IgD-negative memory B cell (primary cell): ENCODE results near the gene ATAD3B. TPM values are rescaled to one million over a fixed set of nuclear protein-coding genes. Genes with fewer than 3 reads are reported as not detected.
"Not testable (repeated sequence)": the region's sequence is repeated elsewhere in the genome, so short reads cannot be mapped to it uniquely, and the experiment has no call there.

ENCODE experiments used
- H3K27ac Mint-ChIP-seq, 3 donors: one replicate each; pipeline ENCODE4 v1.8.0; 2020 to 2022; ENCODE audit warnings: mild to moderate bottlenecking in 3 of 3, mixed read lengths in 3 of 3, moderate library complexity in 1 of 3
- H3K27me3 Mint-ChIP-seq: one replicate; pipeline ENCODE4 v1.8.0; 2021; ENCODE audit warnings: mixed read lengths
- H3K36me3 Mint-ChIP-seq: one replicate; pipeline ENCODE4 v1.8.0; 2020; ENCODE audit warnings: mild to moderate bottlenecking, mixed read lengths
- H3K4me1 Mint-ChIP-seq, 3 donors: one replicate each; pipeline ENCODE4 v1.8.0; 2020 to 2022; ENCODE audit warnings: mixed read lengths in 3 of 3, mild to moderate bottlenecking in 1 of 3
- H3K4me3 Mint-ChIP-seq, 4 donors: one replicate each; pipeline ENCODE4 v1.8.0; 2020 to 2022; ENCODE audit warnings: mild to moderate bottlenecking in 4 of 4, mixed read lengths in 4 of 4, moderate library complexity in 3 of 4
- H3K9me3 Mint-ChIP-seq, 3 donors: one replicate each; pipeline ENCODE4 v1.8.0; 2020 to 2021; ENCODE audit warnings: mixed read lengths in 3 of 3, mild to moderate bottlenecking in 1 of 3
- polyA plus RNA-seq: library from polyadenylated mRNA; unstranded; fragments of 300-500 nt; fragmentation: Illumina TruSeq; gene quantifications from one replicate; pipeline ENCODE4 v1.2.3, GENCODE V29; 2021

Gene ATAD3B
- 10.8 TPM for polyA plus RNA-seq

DNA sequence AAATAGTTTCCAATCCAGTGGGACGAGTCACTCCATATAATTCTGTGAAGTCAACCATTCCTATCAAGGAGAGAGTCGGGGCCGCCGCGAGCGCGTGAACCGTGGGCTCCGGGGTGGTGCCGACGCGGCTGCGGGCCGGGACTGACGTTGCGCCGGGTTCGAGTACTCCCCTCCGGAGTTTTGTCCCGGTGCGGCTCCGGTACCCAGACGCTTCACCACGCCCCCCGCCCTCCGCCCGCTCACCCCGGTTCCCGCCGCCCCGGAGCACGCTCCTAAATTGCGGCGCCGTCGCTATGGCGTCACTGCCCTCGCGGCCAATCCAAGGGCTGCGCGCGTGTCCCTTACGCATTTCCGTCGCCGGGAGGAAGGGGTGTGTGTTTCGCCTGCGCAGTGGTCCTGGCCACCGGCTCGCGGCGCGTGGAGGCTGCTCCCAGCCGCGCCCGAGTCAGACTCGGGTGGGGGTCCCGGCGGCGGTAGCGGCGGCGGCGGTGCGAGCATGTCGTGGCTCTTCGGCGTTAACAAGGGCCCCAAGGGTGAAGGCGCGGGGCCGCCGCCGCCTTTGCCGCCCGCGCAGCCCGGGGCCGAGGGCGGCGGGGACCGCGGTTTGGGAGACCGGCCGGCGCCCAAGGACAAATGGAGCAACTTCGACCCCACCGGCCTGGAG lies at the start of gene ATAD3B:
TSS of gene ATAD3B (plus strand) at position 377 of the 664 bp plus-strand sequence. CDS start at position 497, 120 bp downstream.
- H3K27me3 Mint-ChIP-seq: peaks cover 3% of the 10 kb centered on the region
- no peaks in the 10 kb centered on the region for H3K36me3 Mint-ChIP-seq
- H3K4me3 Mint-ChIP-seq: peak within 1 kb of the TSS; percentile 87 to 96 (median 92)
- peak within 1 kb of the TSS; percentile 78 to 94 (median 92) for H3K27ac Mint-ChIP-seq
- H3K9me3 Mint-ChIP-seq: no peaks in the 10 kb centered on the region
- peaks cover 6 to 15% (median 13%) of the 10 kb centered on the region in 3 donors for H3K4me1 Mint-ChIP-seq

GRCh38 chr1:1421907-1422464 lies 49.6 kb upstream of the ATAD3B start:
- Mint-ChIP-seq H3K27ac (no peak overlapping the region), H3K4me1 (peaks cover 3 to 4% (median 4%) of the 10 kb centered on the region in 3 donors), H3K4me3 (no peak overlapping the region), H3K36me3 (peaks cover 1% of the 10 kb centered on the region), H3K9me3 (no peaks in the 10 kb centered on the region), H3K27me3 (peaks cover 23% of the 10 kb centered on the region)

GRCh38 chr1:1422465-1423244 lies 48.9 kb upstream of the ATAD3B start:
- peaks cover 3 to 4% (median 4%) of the 10 kb centered on the region in 3 donors for H3K4me1 Mint-ChIP-seq
- H3K9me3 Mint-ChIP-seq: no peaks in the 10 kb centered on the region
- peak overlapping the region in 1 of 3 donors; percentile 39 for H3K27ac Mint-ChIP-seq
- peaks cover 23% of the 10 kb centered on the region for H3K27me3 Mint-ChIP-seq
- H3K4me3 Mint-ChIP-seq: no peak overlapping the region
- peaks cover 1% of the 10 kb centered on the region for H3K36me3 Mint-ChIP-seq

DNA sequence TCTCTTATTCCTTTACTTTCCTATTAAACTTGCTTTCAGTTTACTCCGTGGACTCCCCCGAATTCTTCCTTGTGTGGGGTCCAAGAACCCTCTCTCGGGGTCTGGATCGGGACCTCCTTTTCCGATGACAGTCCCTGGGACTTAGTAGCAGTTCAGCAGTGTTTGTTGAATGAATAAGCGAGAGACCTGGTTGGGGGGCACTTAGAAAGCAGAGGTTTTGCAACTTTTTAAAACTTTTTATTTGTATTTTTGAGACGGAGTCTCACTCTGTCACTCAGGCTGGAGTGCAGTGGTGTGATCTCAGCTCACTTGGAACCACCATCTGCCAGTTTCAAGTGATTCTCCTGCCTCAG lies 48.3 kb upstream of the ATAD3B start:
- no peak overlapping the region for H3K4me3 Mint-ChIP-seq
- H3K36me3 Mint-ChIP-seq: peaks cover 1% of the 10 kb centered on the region
- peak overlapping the region in 1 of 3 donors; percentile 39 for H3K27ac Mint-ChIP-seq
- peaks cover 23% of the 10 kb centered on the region for H3K27me3 Mint-ChIP-seq
- peaks cover 2 to 4% (median 3%) of the 10 kb centered on the region in 3 donors for H3K4me1 Mint-ChIP-seq
- no peaks in the 10 kb centered on the region for H3K9me3 Mint-ChIP-seq

DNA sequence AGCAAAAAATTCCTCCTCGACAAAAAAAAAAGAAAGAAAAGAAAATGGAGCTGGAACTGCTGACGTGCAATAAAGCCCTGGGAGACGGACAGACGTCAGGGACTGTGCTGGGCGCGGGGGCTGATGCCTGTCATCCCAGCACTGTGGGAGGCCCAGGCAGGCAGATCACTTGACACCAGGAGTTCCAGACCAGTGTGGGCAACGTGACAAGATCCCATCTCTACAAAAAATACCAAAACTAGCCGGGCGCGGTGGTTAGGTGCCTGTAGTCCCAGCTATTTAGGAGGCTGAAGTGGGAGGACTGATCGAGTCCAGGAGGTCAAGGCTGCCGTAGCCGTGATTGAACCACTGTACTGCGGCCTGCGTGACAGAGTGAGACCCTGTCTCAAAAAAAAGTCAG lies 46.9 kb upstream of the ATAD3B start:
- Mint-ChIP-seq H3K36me3 (no peaks in the 10 kb centered on the region), H3K27ac (peak overlapping the region in 1 of 3 donors; percentile 73), H3K9me3 (no peaks in the 10 kb centered on the region), H3K27me3 (peaks cover 29% of the 10 kb centered on the region), H3K4me1 (peaks cover 1 to 4% (median 2%) of the 10 kb centered on the region in 3 donors), H3K4me3 (no peak overlapping the region)

DNA sequence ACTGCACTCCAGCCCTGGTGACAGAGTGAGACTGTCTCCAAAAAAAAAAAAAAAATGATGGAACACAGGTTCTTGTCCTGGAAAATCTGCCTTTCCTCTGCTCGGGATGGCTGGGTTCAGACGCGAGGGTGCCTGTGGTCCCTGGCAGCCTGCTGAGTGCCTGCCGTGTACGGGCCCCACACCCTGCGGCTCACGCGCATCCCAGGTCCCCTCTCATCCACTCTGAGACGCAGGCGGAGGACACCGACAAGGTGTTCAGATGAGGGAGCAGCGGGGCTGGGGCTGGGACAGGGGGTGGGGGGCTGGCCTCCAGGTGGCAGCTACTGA lies 46.2 kb upstream of the ATAD3B start:
- H3K4me1 Mint-ChIP-seq: peaks cover 1 to 4% (median 2%) of the 10 kb centered on the region in 3 donors
- no peak overlapping the region for H3K4me3 Mint-ChIP-seq
- peaks cover 29% of the 10 kb centered on the region for H3K27me3 Mint-ChIP-seq
- H3K9me3 Mint-ChIP-seq: no peaks in the 10 kb centered on the region
- no peaks in the 10 kb centered on the region for H3K36me3 Mint-ChIP-seq
- no peak overlapping the region for H3K27ac Mint-ChIP-seq

- H3K9me3 Mint-ChIP-seq: no peaks in the 10 kb centered on the region
- H3K4me3 Mint-ChIP-seq: no peak overlapping the region
- no peaks in the 10 kb centered on the region for H3K36me3 Mint-ChIP-seq
- peak overlapping the region in 1 of 3 donors; percentile 64 for H3K27ac Mint-ChIP-seq
- peaks cover 29% of the 10 kb centered on the region for H3K27me3 Mint-ChIP-seq
- peaks cover 1 to 4% (median 2%) of the 10 kb centered on the region in 3 donors for H3K4me1 Mint-ChIP-seq
Measured at GRCh38 chr1:1425753-1426495, 45.6 kb upstream of the ATAD3B start.

GRCh38 chr1:1426496-1427105 lies 45.0 kb upstream of the ATAD3B start:
- Mint-ChIP-seq H3K27me3 (peaks cover 29% of the 10 kb centered on the region), H3K9me3 (no peaks in the 10 kb centered on the region), H3K27ac (no peak overlapping the region), H3K4me1 (peaks cover 1 to 4% (median 2%) of the 10 kb centered on the region in 3 donors), H3K4me3 (no peak overlapping the region), H3K36me3 (no peaks in the 10 kb centered on the region)

GRCh38 chr1:1427106-1427819 lies 44.3 kb upstream of the ATAD3B start:
- H3K4me3 Mint-ChIP-seq: no peak overlapping the region

DNA sequence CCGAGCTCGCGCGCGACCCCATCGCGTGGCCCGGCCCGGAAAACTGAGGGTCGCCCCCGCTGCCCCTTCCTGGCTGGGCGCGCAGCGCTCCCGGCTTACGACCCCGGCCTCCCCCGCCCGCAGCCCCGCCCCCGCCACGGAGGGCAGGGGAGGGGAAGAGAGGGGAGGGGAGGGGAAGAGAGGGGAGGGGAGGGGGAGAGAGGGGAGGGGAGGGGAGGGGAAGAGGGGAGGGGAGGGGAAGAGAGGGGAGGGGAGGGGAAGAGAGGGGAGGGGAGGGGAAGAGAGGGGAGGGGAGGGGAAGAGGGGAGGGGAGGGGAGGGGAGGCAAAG lies 43.8 kb upstream of the ATAD3B start:
- H3K36me3 Mint-ChIP-seq: no peaks in the 10 kb centered on the region
- no peak overlapping the region for H3K4me3 Mint-ChIP-seq
- peaks cover 27% of the 10 kb centered on the region for H3K27me3 Mint-ChIP-seq
- no peak overlapping the region for H3K27ac Mint-ChIP-seq
- H3K4me1 Mint-ChIP-seq: peaks cover under 1 to 2% (median 1%) of the 10 kb centered on the region in 3 donors
- H3K9me3 Mint-ChIP-seq: no peaks in the 10 kb centered on the region

More at GRCh38 chr1:1427106-1427819, 44.3 kb upstream of the ATAD3B start:
- H3K27me3 Mint-ChIP-seq: peaks cover 29% of the 10 kb centered on the region
- peaks cover 1 to 4% (median 2%) of the 10 kb centered on the region in 3 donors for H3K4me1 Mint-ChIP-seq
- H3K9me3 Mint-ChIP-seq: no peaks in the 10 kb centered on the region
- H3K36me3 Mint-ChIP-seq: no peaks in the 10 kb centered on the region
- no peak overlapping the region for H3K27ac Mint-ChIP-seq

DNA sequence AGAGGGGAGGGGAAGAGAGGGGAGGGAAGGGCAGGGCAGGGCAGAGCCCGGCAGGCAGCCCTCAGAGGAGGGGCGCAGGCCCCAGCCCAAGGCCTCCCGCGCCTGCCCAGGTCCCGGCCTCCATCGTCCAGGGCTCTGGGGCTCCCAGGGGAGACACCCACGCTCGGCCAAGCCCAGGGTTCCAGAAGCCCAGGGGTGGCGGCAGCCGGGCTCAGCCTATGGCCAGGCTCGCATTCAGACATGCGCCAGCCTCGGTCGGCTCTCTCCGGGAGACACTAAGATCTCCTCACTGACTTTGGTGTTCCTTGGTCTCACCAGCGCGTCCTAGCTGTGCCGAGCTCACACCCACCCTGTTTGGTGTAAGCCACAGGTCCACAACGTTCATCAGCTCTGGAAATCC lies 43.4 kb upstream of the ATAD3B start:
- H3K9me3 Mint-ChIP-seq: no peaks in the 10 kb centered on the region
- no peaks in the 10 kb centered on the region for H3K36me3 Mint-ChIP-seq
- peaks cover 0 to 1% (median 0%) of the 10 kb centered on the region in 3 donors for H3K4me1 Mint-ChIP-seq
- H3K27ac Mint-ChIP-seq: no peak overlapping the region
- H3K4me3 Mint-ChIP-seq: no peak overlapping the region
- peaks cover 23% of the 10 kb centered on the region for H3K27me3 Mint-ChIP-seq

DNA sequence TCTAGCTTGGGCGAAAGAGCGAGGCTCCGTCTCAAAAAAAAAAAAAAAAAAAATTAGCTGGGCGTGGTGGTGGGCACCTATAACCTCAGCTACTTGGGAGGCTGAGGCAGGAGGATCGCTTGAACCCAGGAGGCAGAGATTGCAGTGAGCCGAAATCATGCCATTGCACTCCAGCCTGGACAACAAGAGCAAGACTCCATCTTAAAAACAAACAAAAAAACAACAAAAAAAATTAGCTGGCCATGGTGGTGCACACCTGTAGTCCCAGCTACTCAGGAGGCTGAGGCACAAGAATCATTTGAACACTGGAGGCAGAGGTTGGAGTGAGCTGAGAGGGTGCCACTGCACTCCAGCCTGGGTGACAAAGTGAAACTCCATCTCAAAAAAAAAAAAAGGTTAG lies 42.6 kb upstream of the ATAD3B start:
- H3K4me3 Mint-ChIP-seq, H3K9me3 Mint-ChIP-seq, H3K4me1 Mint-ChIP-seq, H3K36me3 Mint-ChIP-seq, H3K27ac Mint-ChIP-seq: not testable (repeated sequence)
- H3K27me3 Mint-ChIP-seq: peaks cover 22% of the 10 kb centered on the region

- Mint-ChIP-seq H3K9me3 (no peaks in the 10 kb centered on the region), H3K4me3 (no peak overlapping the region), H3K36me3 (no peaks in the 10 kb centered on the region), H3K4me1 (peaks cover 0 to 1% (median 0%) of the 10 kb centered on the region in 3 donors), H3K27ac (no peak overlapping the region), H3K27me3 (peaks cover 25% of the 10 kb centered on the region)
Measured at GRCh38 chr1:1429671-1430073, 41.9 kb upstream of the ATAD3B start.
